GM18870 (cell line): ENCODE measurements around the gene XAGE1A.
"Not testable (repeated sequence)": the region's sequence is repeated elsewhere in the genome, so short reads cannot be mapped to it uniquely, and the experiment has no call there.

Experiments
- ATAC-seq: cut with Tn5 transposase; IDR thresholded peaks from one replicate; pipeline ENCODE4 v1.9.1; 2021; ENCODE audit warnings: moderate library complexity; ENCODE audit not compliant: unreplicated experiment

XAGE1A gene

DNA sequence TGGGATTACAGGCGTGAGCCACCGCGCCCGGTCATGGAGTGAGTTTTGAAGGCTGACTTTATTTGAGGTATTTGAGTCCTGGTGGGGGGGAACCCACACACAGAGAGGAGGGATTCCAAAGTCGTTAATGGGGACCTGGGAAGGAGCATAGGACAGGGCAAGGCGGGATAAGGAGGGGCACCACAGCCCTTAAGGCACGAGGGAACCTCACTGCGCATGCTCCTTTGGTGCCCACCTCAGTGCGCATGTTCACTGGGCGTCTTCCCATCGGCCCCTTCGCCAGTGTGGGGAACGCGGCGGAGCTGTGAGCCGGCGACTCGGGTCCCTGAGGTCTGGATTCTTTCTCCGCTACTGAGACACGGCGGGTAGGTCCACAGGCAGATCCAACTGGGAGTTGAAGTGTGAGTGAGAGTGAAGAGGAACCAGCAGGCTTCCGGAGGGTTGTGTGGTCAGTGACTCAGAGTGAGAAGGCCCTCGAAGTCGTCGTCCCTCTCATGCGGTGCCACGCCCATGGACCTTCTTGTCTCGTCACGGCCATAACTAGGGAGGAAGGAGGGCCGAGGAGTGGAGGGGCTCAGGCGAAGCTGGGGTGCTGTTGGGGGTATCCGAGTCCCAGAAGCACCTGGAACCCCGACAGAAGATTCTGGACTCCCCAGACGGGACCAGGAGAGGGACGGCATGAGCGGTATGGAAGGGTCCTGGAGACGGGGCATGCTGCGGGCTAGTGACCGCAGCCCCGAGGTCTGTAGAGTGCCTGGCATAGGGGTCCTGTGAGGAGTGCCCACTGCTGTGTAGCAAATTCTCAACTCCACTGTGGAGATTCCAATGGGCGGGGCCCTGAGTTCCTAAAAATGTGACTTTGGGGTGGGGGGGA, at the start of gene XAGE1A:
XAGE1A (plus strand) TSS at position 264 of the 874 bp plus-strand sequence. CDS start 1,554 bp downstream, outside the sequence.
- ATAC-seq = not testable (repeated sequence)

- not testable (repeated sequence) for ATAC-seq
These were observed 43.6 kb upstream of the XAGE1A start for GRCh38 chrX:52452031-52452430.

GRCh38 chrX:52471301-52471700, 24.3 kb upstream of the XAGE1A start:
- ATAC-seq = not testable (repeated sequence)

GRCh38 chrX:52496419-52496772, 788 bp downstream of the XAGE1A start:
- not testable (repeated sequence) for ATAC-seq

DNA sequence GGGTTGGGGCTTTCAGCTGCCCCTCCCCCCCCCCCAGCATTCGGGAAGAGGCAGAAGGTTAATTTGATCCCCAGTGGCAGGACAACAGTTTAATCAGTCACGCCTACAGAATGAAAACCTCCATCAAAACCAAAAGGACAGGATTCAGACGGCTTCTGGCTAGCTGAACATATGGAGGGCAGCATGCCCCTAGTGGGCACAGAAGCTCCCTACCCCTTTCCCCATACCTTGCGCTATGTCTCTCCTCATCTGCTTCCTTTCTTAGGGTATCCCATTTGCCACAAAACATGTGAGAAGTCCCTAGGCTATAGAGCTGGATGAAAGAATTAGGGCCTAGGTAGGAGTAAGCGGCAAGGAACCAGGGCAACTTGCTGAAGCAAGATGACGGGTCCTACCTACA, 5.8 kb downstream of the XAGE1A start:
- not testable (repeated sequence) for ATAC-seq

DNA sequence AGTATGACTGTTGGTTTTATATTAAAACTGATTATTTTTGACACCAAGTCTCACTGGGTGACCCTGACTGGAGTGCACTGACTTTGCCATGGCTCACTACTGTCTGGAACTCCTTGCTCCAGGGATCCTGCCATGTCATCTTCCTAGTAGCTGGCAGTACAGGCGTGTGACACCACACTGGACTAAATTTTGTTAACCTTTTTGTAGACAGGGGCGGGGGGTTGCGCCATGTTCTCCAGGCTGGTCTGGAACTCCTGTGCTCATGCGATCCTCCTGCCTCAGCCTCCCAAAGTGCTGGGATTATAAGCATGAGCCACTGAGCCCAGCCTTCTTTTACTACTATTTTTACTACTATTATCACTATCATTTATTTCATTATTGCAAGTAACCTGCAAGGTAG, 8.9 kb downstream of the XAGE1A start:
- ATAC-seq = no peak

- ATAC-seq = no peak
These were observed 11.7 kb downstream of the XAGE1A start for GRCh38 chrX:52507331-52507730.

GRCh38 chrX:52509916-52510315, 14.3 kb downstream of the XAGE1A start:
- no peak for ATAC-seq

DNA sequence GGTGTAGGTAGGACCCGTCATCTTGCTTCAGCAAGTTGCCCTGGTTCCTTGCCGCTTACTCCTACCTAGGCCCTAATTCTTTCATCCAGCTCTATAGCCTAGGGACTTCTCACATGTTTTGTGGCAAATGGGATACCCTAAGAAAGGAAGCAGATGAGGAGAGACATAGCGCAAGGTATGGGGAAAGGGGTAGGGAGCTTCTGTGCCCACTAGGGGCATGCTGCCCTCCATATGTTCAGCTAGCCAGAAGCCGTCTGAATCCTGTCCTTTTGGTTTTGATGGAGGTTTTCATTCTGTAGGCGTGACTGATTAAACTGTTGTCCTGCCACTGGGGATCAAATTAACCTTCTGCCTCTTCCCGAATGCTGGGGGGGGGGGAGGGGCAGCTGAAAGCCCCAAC, 15.5 kb downstream of the XAGE1A start:
- not testable (repeated sequence) for ATAC-seq

DNA sequence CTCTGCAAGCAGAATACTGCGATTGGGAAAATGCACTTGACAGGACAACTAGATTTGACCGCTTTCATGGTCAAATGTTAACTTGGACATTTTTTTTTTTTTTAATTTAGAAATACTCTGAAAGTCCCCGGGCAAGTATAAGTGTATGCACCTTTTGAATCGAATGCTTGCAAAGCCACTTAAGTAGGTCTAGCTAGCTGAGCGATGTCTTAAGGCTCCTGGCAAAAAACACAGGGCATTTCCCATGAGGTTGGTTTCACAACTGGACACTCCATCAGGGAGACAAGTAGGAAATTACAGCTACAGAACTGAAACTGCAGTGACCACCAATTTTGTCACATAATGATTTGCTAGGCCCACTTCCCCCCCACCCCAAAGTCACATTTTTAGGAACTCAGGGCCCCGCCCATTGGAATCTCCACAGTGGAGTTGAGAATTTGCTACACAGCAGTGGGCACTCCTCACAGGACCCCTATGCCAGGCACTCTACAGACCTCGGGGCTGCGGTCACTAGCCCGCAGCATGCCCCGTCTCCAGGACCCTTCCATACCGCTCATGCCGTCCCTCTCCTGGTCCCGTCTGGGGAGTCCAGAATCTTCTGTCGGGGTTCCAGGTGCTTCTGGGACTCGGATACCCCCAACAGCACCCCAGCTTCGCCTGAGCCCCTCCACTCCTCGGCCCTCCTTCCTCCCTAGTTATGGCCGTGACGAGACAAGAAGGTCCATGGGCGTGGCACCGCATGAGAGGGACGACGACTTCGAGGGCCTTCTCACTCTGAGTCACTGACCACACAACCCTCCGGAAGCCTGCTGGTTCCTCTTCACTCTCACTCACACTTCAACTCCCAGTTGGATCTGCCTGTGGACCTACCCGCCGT, 20.7 kb downstream of the XAGE1A start:
- ATAC-seq = not testable (repeated sequence)

GRCh38 chrX:52516987-52517325, 21.3 kb downstream of the XAGE1A start, which contains the start of gene XAGE1B:
TSS of gene XAGE1B (minus strand) at chrX:52517063. CDS start at chrX:52515527, 1,536 bp downstream.
- not testable (repeated sequence) for ATAC-seq

- ATAC-seq = not testable (repeated sequence)
These were observed 45.4 kb downstream of the XAGE1A start for GRCh38 chrX:52541051-52541450.

DNA sequence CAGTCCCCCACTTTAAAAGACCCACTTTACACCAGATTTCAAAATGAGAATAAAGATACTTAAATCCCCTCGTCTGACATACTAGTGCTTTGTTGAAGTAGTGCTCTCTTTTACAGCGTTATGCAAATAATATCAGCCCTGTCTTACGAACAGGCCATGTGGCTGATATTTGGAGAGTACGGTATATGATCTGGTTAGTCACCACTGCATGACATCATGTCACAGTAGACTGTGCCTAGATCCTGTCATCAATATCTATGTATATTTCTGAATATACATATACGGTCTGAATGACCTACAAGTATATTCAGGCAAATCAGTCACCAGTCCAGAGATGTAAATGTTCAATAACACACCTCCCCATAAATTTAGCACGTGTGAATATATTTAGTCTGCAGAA, 46.7 kb downstream of the XAGE1A start:
- no peak for ATAC-seq

DNA sequence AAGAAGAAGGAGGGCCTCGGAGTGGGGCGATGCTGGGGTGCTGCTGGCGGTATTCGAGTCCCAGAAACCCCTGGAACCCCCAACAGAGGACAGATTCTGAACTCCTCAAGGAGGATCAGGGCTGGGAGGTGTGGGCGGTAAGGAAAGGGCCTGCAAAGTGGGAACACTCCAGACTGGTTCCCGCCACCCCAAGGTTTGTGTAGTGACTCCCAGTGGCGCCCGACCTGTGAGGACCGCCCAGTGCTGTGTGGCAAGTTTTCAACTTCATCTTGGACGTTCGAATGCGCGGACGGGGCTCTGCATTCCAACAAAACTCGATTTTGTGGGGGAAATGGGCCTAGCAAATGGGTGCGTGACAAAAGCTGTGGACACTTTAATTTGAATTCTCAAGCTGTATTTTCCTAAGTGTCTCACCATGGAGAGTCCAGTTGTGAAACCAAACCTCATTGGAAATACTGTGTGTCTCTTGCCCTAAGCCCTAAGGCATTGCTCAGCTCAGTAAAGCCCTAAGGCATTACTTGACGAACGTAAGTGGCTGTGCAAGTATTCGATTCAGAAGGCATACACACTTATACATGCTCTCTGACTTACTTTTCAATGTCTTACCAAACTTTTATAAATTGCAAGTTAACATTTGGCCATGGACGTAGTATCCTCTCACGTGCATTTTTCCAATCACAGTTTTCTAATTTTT, 48.7 kb downstream of the XAGE1A start:
- ATAC-seq = no peak

- not testable (repeated sequence) for ATAC-seq
These were observed 53.2 kb downstream of the XAGE1A start for GRCh38 chrX:52548769-52549168.
